HCT116 (cell line): ENCODE data around the gene COX6B2. TPM values are rescaled to one million over a fixed set of nuclear protein-coding genes. Genes with fewer than 3 reads are reported as not detected.

ENCODE experiments used
- ATAC-seq: fragments of 200-7000 bp; cut with Tn5 transposase; 2 replicates; pipeline ENCODE4 v1.9.1; 2020; ENCODE audit warnings: mild to moderate bottlenecking, moderate library complexity
- BruUV-seq: library from RNA; stranded (reverse); fragments of 400-500 nt; replicated peaks from 2 replicates; lab custom pipeline; 2021; lab: Mats Ljungman, UMichigan
- CTCF ChIA-PET: fragments of 300-600 bp; sonication (Branson Sonifier 250); formaldehyde crosslinking; loops from one replicate; lab custom pipeline; 2021; ENCODE audit warnings: antibody characterized with exemption; lab: Charles Lee
- POLR2A ChIA-PET: fragments of 300-600, 350-600 bp; sonication (Branson Sonifier 250); formaldehyde crosslinking; loops from one replicate; lab custom pipeline; 2021; ENCODE audit warnings: antibody characterized with exemption; lab: Charles Lee
- RAD21 ChIA-PET, 2 experiments: fragments of 300-600 bp; sonication (Branson Sonifier 250); formaldehyde crosslinking; loops; one replicate each; lab custom pipeline; 2023; ENCODE audit warnings: low total read pairs in 2 of 2; ENCODE audit not compliant: uncharacterized antibody in 2 of 2, unreplicated experiment in 2 of 2, low non-redundant PET in 1 of 2; lab: Charles Lee
- DNase-seq: peaks from one replicate; pipeline ENCODE4 v3.0.0-alpha.2; 2010; ENCODE audit warnings: low read depth, low spot score
- H2AFZ ChIP-seq: fragments of 200-600 bp; shearing (Covaris generic), sonication (generic); 2 replicates; pipeline ENCODE4 v1.6.1; 2017; ENCODE audit warnings: low read depth, mixed run types, mixed read lengths, antibody characterized with exemption, low read length; ENCODE audit not compliant: poor library complexity, severe bottlenecking
- H3K27ac ChIP-seq: 2 replicates; pipeline ENCODE4 v1.5.1; 2012; ENCODE audit warnings: low read depth, low read length
- H3K27me3 ChIP-seq: fragments of 200-600 bp; sonication (generic); 2 replicates; pipeline ENCODE4 v1.6.1; 2016; ENCODE audit warnings: mixed run types, low read length, mixed read lengths; ENCODE audit not compliant: insufficient read depth
- H3K36me3 ChIP-seq, 2 experiments: fragments of 200-500 bp in 1 of 2; fragments of 200-600 bp in 1 of 2; sonication (Bioruptor generic) in 1 of 2; sonication (generic) in 1 of 2; 2 replicates each; pipeline versions ENCODE4 v1.5.1 to v1.6.1; 2014 to 2016; ENCODE audit warnings: low read length in 2 of 2, inconsistent platforms in 1 of 2, mixed read lengths in 1 of 2, mixed run types in 1 of 2; ENCODE audit not compliant: insufficient read depth in 2 of 2, control insufficient read depth in 1 of 2
- H3K4me1 ChIP-seq, 2 experiments: fragments of 200-600 bp in 1 of 2; sonication (generic) in 1 of 2; 2 replicates each; pipeline versions ENCODE4 v1.5.1 to v1.6.1; 2012 to 2017; ENCODE audit warnings: low read length in 2 of 2, inconsistent platforms in 1 of 2, mild to moderate bottlenecking in 1 of 2, mixed read lengths in 1 of 2, mixed run types in 1 of 2, moderate library complexity in 1 of 2; ENCODE audit not compliant: insufficient read depth in 2 of 2, control insufficient read depth in 1 of 2
- H3K4me2 ChIP-seq: fragments of 200-600 bp; sonication (generic); 2 replicates; pipeline ENCODE4 v1.6.1; 2017; ENCODE audit warnings: mixed run types, low read length, mixed read lengths
- H3K4me3 ChIP-seq, 2 experiments: fragments of 200-600 bp in 1 of 2; sonication (generic) in 1 of 2; replicated peaks in 1 of 2; 2 replicates each; pipeline ENCODE4 v1.5.1; 2011 to 2016; ENCODE audit warnings: low read length in 2 of 2, control low read depth in 1 of 2, low read depth in 1 of 2, mild to moderate bottlenecking in 1 of 2, mixed read lengths in 1 of 2, mixed run types in 1 of 2
- H3K79me2 ChIP-seq: fragments of 200-600 bp; sonication (generic); 2 replicates; pipeline ENCODE4 v1.6.1; 2017; ENCODE audit warnings: mild to moderate bottlenecking, mixed run types, low read length, moderate library complexity, mixed read lengths; ENCODE audit not compliant: insufficient read depth
- H3K9ac ChIP-seq: fragments of 200-600 bp; sonication (generic); 2 replicates; pipeline ENCODE4 v1.6.1; 2016; ENCODE audit warnings: low read length, mixed read lengths
- H3K9me2 ChIP-seq: fragments of 200-600 bp; sonication (generic), shearing (Covaris generic); 2 replicates; pipeline ENCODE4 v1.6.1; 2017; ENCODE audit warnings: mixed run types, mild to moderate bottlenecking, moderate library complexity; ENCODE audit not compliant: insufficient read depth
- H3K9me3 ChIP-seq, 2 experiments: fragments of 200-500 bp in 1 of 2; fragments of 200-600 bp in 1 of 2; sonication (Bioruptor generic) in 1 of 2; sonication (generic) in 1 of 2; 2 replicates each; pipeline ENCODE4 v1.6.1; 2014 to 2017; ENCODE audit warnings: low read length in 2 of 2, mixed read lengths in 2 of 2, inconsistent platforms in 1 of 2, low read depth in 1 of 2, mild to moderate bottlenecking in 1 of 2, mixed run types in 1 of 2, moderate library complexity in 1 of 2; ENCODE audit not compliant: control insufficient read depth in 1 of 2, insufficient read depth in 1 of 2
- H4K20me1 ChIP-seq: fragments of 200-600 bp; sonication (generic), shearing (Covaris generic); 2 replicates; pipeline ENCODE4 v1.6.1; 2017; ENCODE audit warnings: mixed run types, mild to moderate bottlenecking, moderate library complexity; ENCODE audit not compliant: insufficient read depth
- ATF3 ChIP-seq: IDR thresholded peaks from 2 replicates; pipeline ENCODE4 v1.6.1; 2012
- CBX3 ChIP-seq: IDR thresholded peaks from 2 replicates; pipeline ENCODE4 v1.6.1; 2012; ENCODE audit warnings: low read depth
- EZH2phosphoT487 ChIP-seq: fragments of 200-600 bp; IDR thresholded peaks from 2 replicates; pipeline ENCODE4 v1.6.1; 2018; ENCODE audit warnings: antibody characterized with exemption, borderline replicate concordance
- FOSL1 ChIP-seq: IDR thresholded peaks from 2 replicates; pipeline ENCODE4 v1.6.1; 2012; ENCODE audit warnings: low read depth
- RAD21 ChIP-seq: IDR thresholded peaks from 2 replicates; pipeline ENCODE4 v1.6.1; 2012; ENCODE audit warnings: low read depth, mild to moderate bottlenecking
- REST ChIP-seq: IDR thresholded peaks from 2 replicates; pipeline ENCODE4 v1.6.1; 2012; ENCODE audit warnings: low read depth
- SRF ChIP-seq: IDR thresholded peaks from 2 replicates; pipeline ENCODE4 v1.6.1; 2012; ENCODE audit warnings: low read depth
- YY1 ChIP-seq: IDR thresholded peaks from 2 replicates; pipeline ENCODE4 v1.6.1; 2011; ENCODE audit warnings: low read length, low read depth, moderate library complexity, mild to moderate bottlenecking; ENCODE audit not compliant: insufficient replicate concordance; ENCODE audit errors: extremely low read depth
- ZFX ChIP-seq: fragments of 450-650 bp; IDR thresholded peaks from 2 replicates; pipeline ENCODE4 v1.6.1; 2017
- intact Hi-C: fragments of 100-400 bp; cut with micrococcal nuclease; formaldehyde crosslinking; loops from 2 replicates; pipeline ENCODE4 v1.10.0; 2022
- total RNA-seq: library from RNA; stranded (reverse); gene quantifications from one replicate; pipeline ENCODE4 v1.2.1, GENCODE V29; 2021; ENCODE audit not compliant: unreplicated experiment

The COX6B2 gene
- total RNA-seq, 1 experiment from 2014 or later, result 2.4 TPM

GRCh38 chr19:55325172-55325571 is 29.3 kb downstream of the COX6B2 start, which contains the start of gene TMEM150B (continued):
- TF ChIP-seq REST (no peak), EZH2phosphoT487 (no peak), FOSL1 (no peak), ZFX (no peak), ATF3 (no peak)
- TF ChIP-seq, all 23 proteins: peak for 0

GRCh38 chr19:55324662-55325061 is 29.9 kb downstream of the COX6B2 start:
- Histone ChIP-seq H3K4me2 (no peak overlapping the region), H3K4me1 (peaks cover 5 to 14% of the 10 kb centered on the region in 2 experiments; a peak in 3 of 4 replicates), H4K20me1 (no peaks in the 10 kb centered on the region), H3K27me3 (no peaks in the 10 kb centered on the region), H3K9me3 (no peaks in the 10 kb centered on the region), H3K4me3 (no peak overlapping the region), H3K9ac (no peak overlapping the region), H3K27ac (no peak overlapping the region), H3K79me2 (no peaks in the 10 kb centered on the region), H3K9me2 (no peaks in the 10 kb centered on the region), H3K36me3 (no peaks in the 10 kb centered on the region), H2AFZ (no peak overlapping the region)
- no peak for ATAC-seq
- TF ChIP-seq CBX3, result no peak
- TF ChIP-seq SRF, result no peak
- TF ChIP-seq RAD21, result no peak
- no peak for TF ChIP-seq YY1
- no TSS peak for BruUV-seq
- POLR2A ChIA-PET, result no interaction called here
- CTCF ChIA-PET, result no interaction called here
- RAD21 ChIA-PET, result no interaction called here
- intact Hi-C loops, result no loop called here
- DNase-seq, result no peak
